GM12878 (cell line): ENCODE data around the gene KCTD8. TPM values are rescaled to one million over a fixed set of nuclear protein-coding genes. Genes with fewer than 3 reads are reported as not detected.

Source experiments
- ATAC-seq: fragments of 200-7000 bp; cut with Tn5 transposase; 3 replicates; pipeline ENCODE4 v1.9.1; 2020; ENCODE audit warnings: mild to moderate bottlenecking, moderate library complexity
- BruUV-seq: library from RNA; stranded (reverse); fragments of 400-500 nt; replicated peaks from 2 replicates; lab custom pipeline; 2021; lab: Mats Ljungman, UMichigan
- CTCF ChIA-PET: fragments of 300-600 bp; sonication (Branson Sonifier 250); formaldehyde crosslinking; extraction: SDS; loops from one replicate; lab custom pipeline; 2021; ENCODE audit warnings: inconsistent platforms; lab: Yijun Ruan, JAX
- POLR2A ChIA-PET: fragments of 350-600 bp; formaldehyde crosslinking; extraction: SDS; loops from one replicate; lab custom pipeline; 2021; ENCODE audit warnings: inconsistent platforms; lab: Charles Lee
- RAD21 ChIA-PET: fragments of 300-600 bp; sonication (Branson Sonifier 250); formaldehyde crosslinking; loops from one replicate; lab custom pipeline; 2023; ENCODE audit warnings: antibody characterized with exemption; ENCODE audit not compliant: unreplicated experiment; lab: Charles Lee
- SMC1A ChIA-PET: fragments of 300-600 bp; sonication (Branson Sonifier 250); formaldehyde crosslinking; loops from one replicate; lab custom pipeline; 2023; ENCODE audit not compliant: unreplicated experiment, uncharacterized antibody; lab: Charles Lee
- DNase-seq: peaks from one replicate; pipeline ENCODE4 v3.0.0-alpha.2; 2011; ENCODE audit warnings: low read depth, low spot score
- FAIRE-seq: peaks from 3 replicates; lab custom pipeline; 2011; peaks lifted over from hg19 to GRCh38; lab: Jason Lieb, UNC
- H2AFZ ChIP-seq: 2 replicates; pipeline ENCODE4 v1.6.0; 2011; ENCODE audit warnings: low read depth, low read length, control low read depth; ENCODE audit not compliant: control insufficient read depth
- H3K27ac ChIP-seq: 2 replicates; pipeline ENCODE4 v1.5.1; 2011; ENCODE audit warnings: control low read depth; ENCODE audit not compliant: control insufficient read depth, insufficient read depth
- H3K27me3 ChIP-seq, 2 experiments: replicated peaks in 1 of 2; 2 replicates each; pipeline versions ENCODE4 v1.6.0 to v1.6.1; 2011; ENCODE audit warnings: low read length in 1 of 2; ENCODE audit not compliant: control insufficient read depth in 2 of 2, insufficient read depth in 2 of 2
- H3K36me3 ChIP-seq, 2 experiments: 2 replicates each; pipeline ENCODE4 v1.5.1; 2011; ENCODE audit warnings: low read length in 1 of 2; ENCODE audit not compliant: control insufficient read depth in 2 of 2, insufficient read depth in 2 of 2
- H3K4me1 ChIP-seq: 2 replicates; pipeline ENCODE4 v1.6.1; 2011; ENCODE audit warnings: mild to moderate bottlenecking, low read length, moderate library complexity, mixed read lengths; ENCODE audit not compliant: control insufficient read depth, insufficient read depth
- H3K4me2 ChIP-seq: 2 replicates; pipeline ENCODE4 v1.6.0; 2011; ENCODE audit warnings: control low read depth; ENCODE audit not compliant: control insufficient read depth, insufficient read depth
- H3K4me3 ChIP-seq: fragments of 200-600 bp; sonication (generic); 2 replicates; pipeline ENCODE4 v1.5.1; 2016
- H3K79me2 ChIP-seq: 2 replicates; pipeline ENCODE4 v1.6.0; 2011; ENCODE audit warnings: low read length; ENCODE audit not compliant: control insufficient read depth, insufficient read depth
- H3K9ac ChIP-seq: 2 replicates; pipeline ENCODE4 v1.8.0; 2011; ENCODE audit warnings: low read length, control low read depth, mixed read lengths; ENCODE audit not compliant: control insufficient read depth, insufficient read depth
- H3K9me3 ChIP-seq: replicated peaks from 3 replicates; pipeline ENCODE4 v1.5.1; 2011; ENCODE audit warnings: mild to moderate bottlenecking, low read length; ENCODE audit not compliant: control insufficient read depth, insufficient read depth
- H4K20me1 ChIP-seq: 2 replicates; pipeline ENCODE4 v1.6.0; 2011; ENCODE audit not compliant: control insufficient read depth, insufficient read depth
- CTCF ChIP-seq, 3 experiments: IDR thresholded peaks in 2 of 3; conservative IDR thresholded peaks in 1 of 3; 2 replicates each; pipeline ENCODE4 v1.5.1; 2011; ENCODE audit warnings: low read depth in 3 of 3, low read length in 3 of 3, mild to moderate bottlenecking in 3 of 3, control low read depth in 2 of 3, moderate library complexity in 2 of 3, inconsistent platforms in 1 of 3, mixed read lengths in 1 of 3; ENCODE audit not compliant: control insufficient read depth in 2 of 3, insufficient read depth in 1 of 3; ENCODE audit errors: extremely low read depth in 1 of 3
- IKZF2 ChIP-seq, 2 experiments: fragments of 450-650 bp; IDR thresholded peaks; 2 replicates each; pipeline ENCODE4 v1.6.1; 2017; ENCODE audit warnings: mild to moderate bottlenecking in 2 of 2, moderate library complexity in 2 of 2
- IRF3 ChIP-seq: fragments of 450-650 bp; IDR thresholded peaks from 2 replicates; pipeline ENCODE4 v1.6.1; 2014; ENCODE audit warnings: mild to moderate bottlenecking
- KDM1A ChIP-seq: fragments of 200-600 bp; sonication (generic); IDR thresholded peaks from 2 replicates; pipeline ENCODE4 v1.6.1; 2016; ENCODE audit warnings: borderline replicate concordance
- NFYB ChIP-seq: IDR thresholded peaks from 2 replicates; pipeline ENCODE4 v1.6.1; 2011; ENCODE audit warnings: low read depth, mild to moderate bottlenecking, low read length, improper control_type of control experiment, moderate library complexity; ENCODE audit not compliant: insufficient read depth
- PRDM15 ChIP-seq: fragments of 450-650 bp; formaldehyde crosslinking; IDR thresholded peaks from 2 replicates; pipeline ENCODE4 v1.4.0; 2020; ENCODE audit warnings: mild to moderate bottlenecking, moderate library complexity
- SMAD5 ChIP-seq: IDR thresholded peaks from 2 replicates; pipeline ENCODE4 v1.6.1; 2016; ENCODE audit warnings: antibody characterized with exemption, low read depth
- SRF ChIP-seq, 2 experiments: IDR thresholded peaks; 2 replicates each; pipeline ENCODE4 v1.6.1; 2011; ENCODE audit warnings: low read depth in 2 of 2, low read length in 2 of 2, mild to moderate bottlenecking in 1 of 2, moderate library complexity in 1 of 2
- ZBED1 ChIP-seq: IDR thresholded peaks from 2 replicates; pipeline ENCODE4 v1.6.1; 2016; ENCODE audit warnings: borderline replicate concordance
- ZSCAN29 ChIP-seq: fragments of 450-650 bp; IDR thresholded peaks from 2 replicates; pipeline ENCODE4 v1.6.1; 2017; ENCODE audit warnings: mild to moderate bottlenecking, moderate library complexity
- WGBS: methylation state at CpG from one replicate; pipeline ENCODE4 v1.1.6; 2016; ENCODE audit warnings: low lambda C conversion rate; ENCODE audit not compliant: insufficient replicate concordance, insufficient coverage; ENCODE audit errors: missing lambda C conversion rate; 5-methylcytosine and 5-hydroxymethylcytosine counted together
- in situ Hi-C: fragments of 300-500 bp; cut with MboI; formaldehyde crosslinking; loops from 9 replicates; pipeline ENCODE4 v1.14.3; 2018; ENCODE audit warnings: mixed read lengths
- intact Hi-C: fragments of 100-400 bp; cut with micrococcal nuclease; formaldehyde crosslinking; loops from one replicate; pipeline ENCODE4 v1.14.2; 2022; ENCODE audit not compliant: unreplicated experiment
- polyA plus RNA-seq, 11 experiments: library from polyadenylated mRNA; depleted of rRNA in 4 of 11; unstranded in 6 of 11; stranded (reverse) in 5 of 11; fragments of >200 nt; fragmentation: Nextera tagmentation in 4 of 11; fragmentation: Illumina TruSeq in 1 of 11; extraction: Ambion mirVana in 4 of 11; extraction: Trizol in 1 of 11; gene quantifications; 1 replicate in 1 of 11; 2 replicates in 10 of 11; pipeline versions ENCODE4 v1.2.1 to v1.2.3, GENCODE V29; 2011 to 2016; ENCODE audit warnings: inconsistent platforms in 2 of 11, missing spikeins in 2 of 11, low read depth in 1 of 11
- total RNA-seq, 4 experiments: library from RNA; depleted of rRNA in 3 of 4; stranded (reverse); fragments of >200 nt in 3 of 4; fragmentation: Illumina TruSeq in 1 of 4; extraction: Trizol in 1 of 4; gene quantifications; 2 replicates each; pipeline versions ENCODE4 v1.2.1 to v1.2.3, GENCODE V29; 2013 to 2021

The KCTD8 gene
- total and polyA plus RNA-seq, 10 of the 15 experiments (the other 5 are each of a cell fraction or from before 2014, with no cell fraction given), result 0.06 TPM; not detected in 9

GRCh38 chr4:44479731-44480130 is 31.1 kb upstream of the KCTD8 start:
- Histone ChIP-seq H3K4me3 (no peak overlapping the region), H3K27ac (no peak overlapping the region), H2AFZ (no peak overlapping the region), H3K79me2 (no peaks in the 10 kb centered on the region), H3K27me3 (no peaks in the 10 kb centered on the region), H3K4me2 (no peak overlapping the region), H3K36me3 (no peaks in the 10 kb centered on the region), H3K4me1 (no peaks in the 10 kb centered on the region), H3K9me3 (no peaks in the 10 kb centered on the region), H4K20me1 (no peaks in the 10 kb centered on the region), H3K9ac (no peak overlapping the region)
- DNase-seq (no peak), ATAC-seq (no peak), FAIRE-seq (no peak)
- SMC1A ChIA-PET, result no interaction called here
- CTCF ChIA-PET, result no interaction called here
- POLR2A ChIA-PET, result no interaction called here
- BruUV-seq, result no TSS peak
- in situ Hi-C loops (no loop called here), intact Hi-C loops (no loop called here)
- RAD21 ChIA-PET, result no interaction called here
- TF ChIP-seq SMAD5 (no peak), CTCF (IDR thresholded peaks at IDR 0.05 in 2 of 3, conservative IDR thresholded peaks at IDR 0.05 in 1 of 3; ENCODE audit: control insufficient read depth in 2 of 3, extremely low read depth in 1 of 3, insufficient read depth in 1 of 3, low read depth in 3 of 3, low read length in 3 of 3) (no peak)

- H3K9ac ChIP-seq, result no peak overlapping the region
- POLR2A ChIA-PET, result no interaction called here
- TF ChIP-seq ZBED1, result no peak
- TF ChIP-seq IKZF2 (IDR thresholded peaks at IDR 0.05), result no peak
- TF ChIP-seq IRF3, result no peak
- TF ChIP-seq ZSCAN29, result no peak
- TF ChIP-seq KDM1A, result no peak
- no peak for TF ChIP-seq PRDM15 (CRISPR knock-in tag)
- TF ChIP-seq NFYB, result no peak
- TF ChIP-seq SRF (IDR thresholded peaks at IDR 0.05; ENCODE audit: low read depth in 2 of 2, low read length in 2 of 2), result no peak
- no peaks in the 10 kb centered on the region for H3K4me1 ChIP-seq
- no peak overlapping the region for H3K4me3 ChIP-seq
- no peaks in the 10 kb centered on the region for H3K36me3 ChIP-seq
- SMC1A ChIA-PET, result no interaction called here
- DNase-seq, result no peak
- ATAC-seq, result no peak
- RAD21 ChIA-PET, result no interaction called here
- no peak overlapping the region for H3K27ac ChIP-seq
- no peaks in the 10 kb centered on the region for H4K20me1 ChIP-seq
- H3K4me2 ChIP-seq, result no peak overlapping the region
- intact Hi-C loops, result no loop called here
- FAIRE-seq, result no peak
- H3K27me3 ChIP-seq, result no peaks in the 10 kb centered on the region
- H3K79me2 ChIP-seq, result no peaks in the 10 kb centered on the region
- H3K9me3 ChIP-seq, result no peaks in the 10 kb centered on the region
- H2AFZ ChIP-seq, result no peak overlapping the region
- 0% methylated on average over 1 of the region's 1 CpG for WGBS
- in situ Hi-C loops, result loop anchor here (10.0 kb wide), 1 partner anchor 57 kb away; no protein-coding TSS in a partner anchor
- CTCF ChIA-PET, result interaction anchor here (1.3 kb wide), 1 partner anchor 11 kb away, joined by 3 read pairs; no protein-coding TSS in a partner anchor
- no TSS peak for BruUV-seq
Measured at GRCh38 chr4:44462259-44462658, 13.7 kb upstream of the KCTD8 start.
